NCI-H1092 (cell line): Measurements from ENCODE around the gene ABI3.

Source experiments
- DNase-seq: peaks from one replicate; lab custom pipeline; 2025; lab: John Stamatoyannopoulos, UW

Gene ABI3

DNA sequence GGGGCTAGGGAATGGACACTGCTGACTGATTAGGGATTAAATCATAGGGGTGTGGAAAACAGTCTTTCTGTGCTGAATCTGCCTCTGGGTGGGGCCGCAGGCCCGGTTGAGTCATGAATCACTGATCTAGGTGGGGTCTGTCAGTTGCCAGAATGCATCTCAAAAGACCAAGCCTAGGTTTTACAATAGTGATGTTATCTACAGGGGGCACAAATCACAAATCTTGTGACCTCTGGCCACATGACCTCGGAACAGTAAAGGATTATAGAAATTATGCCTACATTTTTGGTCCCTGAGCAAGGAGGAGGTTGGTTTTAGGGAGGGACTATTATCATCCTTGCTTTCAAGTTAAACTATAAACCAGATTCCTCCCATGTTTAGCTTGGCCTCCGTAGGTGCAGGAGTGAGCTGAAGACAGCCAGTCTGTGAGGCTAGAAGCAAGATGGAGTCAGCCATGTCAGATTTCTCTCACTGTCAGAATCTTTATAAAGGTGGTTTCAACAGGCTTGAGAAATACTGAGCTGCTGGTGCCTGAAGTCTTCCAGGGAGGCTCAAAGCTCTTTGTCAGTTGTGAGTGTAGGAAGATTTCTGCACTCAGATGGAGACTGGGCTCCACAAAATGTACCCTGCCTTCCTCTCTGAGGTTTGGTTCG lies 13.0 kb upstream of the ABI3 start:
- no peak for DNase-seq

DNA sequence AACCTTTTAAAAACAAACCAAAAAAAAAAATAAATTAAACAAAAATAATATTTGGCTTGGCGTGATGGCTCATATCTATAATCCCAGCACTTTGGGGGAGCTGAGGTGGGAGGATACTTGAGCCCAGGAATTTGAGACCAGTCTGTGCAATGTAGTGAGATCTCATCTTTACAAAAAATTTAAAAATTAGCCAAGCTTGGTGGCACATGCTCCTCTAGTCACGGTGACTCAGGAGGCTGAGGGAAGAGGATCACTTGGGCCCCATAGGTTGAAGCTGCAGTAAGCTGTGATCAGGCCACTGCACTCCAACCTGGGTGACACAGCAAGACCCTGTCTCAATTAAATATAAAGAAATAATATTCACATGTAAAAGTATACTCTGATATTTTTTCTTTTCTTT lies 12.3 kb upstream of the ABI3 start:
- no peak for DNase-seq

DNA sequence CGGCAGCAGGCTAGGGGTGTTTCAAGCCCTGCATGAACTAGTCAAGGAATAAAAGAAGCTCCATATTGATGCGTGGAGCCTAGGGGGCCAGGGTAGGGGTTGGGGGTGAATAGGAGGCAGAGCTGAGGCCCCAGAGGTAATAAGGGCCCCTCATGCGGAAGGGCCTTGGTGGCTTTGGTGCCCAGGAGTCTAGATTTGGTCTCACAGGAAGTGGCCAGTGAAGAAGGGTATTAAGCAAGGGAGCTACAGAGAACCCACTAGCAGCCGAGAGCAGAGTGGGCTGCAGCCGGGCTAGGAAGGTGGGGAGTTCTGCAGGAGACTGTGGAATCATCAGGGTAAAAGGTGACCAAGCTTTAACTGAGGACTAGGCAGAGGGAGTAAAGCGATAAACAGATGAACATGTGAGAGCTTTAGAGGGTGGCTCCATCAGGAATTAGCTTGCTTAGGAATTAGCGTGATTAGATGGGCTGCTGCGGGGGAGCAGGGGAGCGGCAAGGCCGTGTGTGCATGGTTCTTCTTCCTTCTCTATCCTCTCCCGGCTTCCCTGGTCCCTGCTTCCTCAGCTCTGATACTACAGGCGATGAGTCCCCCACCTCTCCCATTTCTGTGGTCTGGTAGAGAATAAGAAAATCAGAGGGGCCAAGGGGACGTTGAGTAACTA lies 10.0 kb upstream of the ABI3 start:
- DNase-seq = no peak

DNA sequence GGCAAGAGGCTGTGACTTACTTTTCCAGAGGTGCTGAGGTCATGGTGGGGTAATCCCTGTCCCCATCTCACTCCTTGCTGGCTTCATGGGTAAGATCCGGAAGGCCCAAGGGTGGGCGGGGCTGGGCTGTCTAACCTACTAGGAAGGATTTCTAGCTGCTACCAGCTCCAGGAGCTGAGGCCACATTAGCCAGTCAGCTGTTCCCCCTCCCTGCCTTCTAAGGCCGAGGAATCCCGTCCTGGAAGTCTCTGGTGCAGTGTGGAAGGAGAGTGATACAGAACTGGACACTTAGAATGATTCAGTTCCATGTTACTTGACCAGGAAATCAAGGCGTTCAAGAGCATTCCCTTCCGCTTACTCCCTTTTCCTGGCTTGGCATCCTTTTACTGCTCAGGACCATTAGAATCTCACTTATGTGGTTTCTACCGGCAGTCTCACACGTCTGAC lies 9.0 kb upstream of the ABI3 start:
- DNase-seq = no peak

DNA sequence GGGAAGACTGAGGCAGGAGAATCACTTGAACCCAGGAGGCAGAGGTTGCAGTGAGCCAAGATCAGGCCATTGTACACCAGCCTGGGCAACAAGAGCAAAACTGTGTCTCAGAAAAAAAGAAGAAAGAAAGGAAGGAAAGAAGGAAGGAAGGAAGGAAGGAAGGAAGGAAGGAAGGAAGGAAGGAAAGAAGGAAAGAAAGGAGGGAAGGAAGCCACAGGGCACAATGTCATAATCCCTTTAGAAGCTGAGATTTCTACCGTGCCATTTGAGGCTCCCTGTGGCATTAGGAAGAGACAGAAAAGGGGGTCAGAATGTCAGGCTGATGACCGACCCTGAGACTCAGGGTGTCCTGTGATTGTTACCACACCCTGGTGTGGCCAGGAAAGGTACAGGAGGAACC lies 6.7 kb upstream of the ABI3 start:
- no peak for DNase-seq

DNA sequence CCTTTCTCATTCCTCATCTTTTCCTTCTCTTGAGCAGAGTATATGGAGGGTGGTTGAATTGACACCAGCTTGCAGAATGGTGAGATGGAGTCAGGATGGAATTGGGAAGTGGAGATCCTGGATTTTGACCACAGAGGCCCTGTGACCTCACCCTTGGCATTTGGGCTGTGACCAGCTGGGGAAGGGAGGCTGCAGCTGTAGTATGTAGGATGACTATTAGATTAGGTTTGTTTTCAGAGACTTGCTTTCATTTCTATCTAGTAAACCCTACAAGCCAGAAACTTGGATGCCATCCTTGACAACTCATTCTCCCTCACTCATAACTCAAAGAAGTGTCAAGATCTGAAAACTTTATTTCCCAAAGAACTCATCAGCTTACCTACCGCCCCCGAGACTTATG lies 6.0 kb upstream of the ABI3 start:
- DNase-seq = no peak

DNA sequence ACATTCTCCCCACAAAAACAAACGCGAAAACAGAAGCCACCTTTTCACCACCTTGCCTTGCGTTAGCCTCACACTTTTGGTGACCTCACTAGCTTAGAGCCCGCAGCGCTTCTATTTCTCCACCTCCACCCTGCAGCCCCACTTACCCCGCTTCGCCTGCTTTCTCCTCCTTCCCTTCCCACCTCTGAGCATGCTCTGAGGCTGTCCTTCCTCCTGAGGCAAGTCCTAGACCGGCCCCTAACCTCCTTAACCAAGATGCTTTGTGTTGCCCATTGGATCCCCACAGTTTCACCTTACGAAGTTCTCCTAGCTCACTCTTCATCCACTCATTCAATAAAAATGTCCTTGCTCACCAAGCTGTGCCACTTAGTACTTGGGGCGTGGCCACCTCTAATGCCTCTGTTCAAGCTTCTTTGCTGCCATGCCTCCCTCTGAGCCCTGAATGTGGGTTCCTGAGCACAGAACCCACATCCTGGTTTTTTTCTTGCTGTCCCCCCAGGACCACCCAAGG lies 1.4 kb upstream of the ABI3 start:
- no peak for DNase-seq

DNA sequence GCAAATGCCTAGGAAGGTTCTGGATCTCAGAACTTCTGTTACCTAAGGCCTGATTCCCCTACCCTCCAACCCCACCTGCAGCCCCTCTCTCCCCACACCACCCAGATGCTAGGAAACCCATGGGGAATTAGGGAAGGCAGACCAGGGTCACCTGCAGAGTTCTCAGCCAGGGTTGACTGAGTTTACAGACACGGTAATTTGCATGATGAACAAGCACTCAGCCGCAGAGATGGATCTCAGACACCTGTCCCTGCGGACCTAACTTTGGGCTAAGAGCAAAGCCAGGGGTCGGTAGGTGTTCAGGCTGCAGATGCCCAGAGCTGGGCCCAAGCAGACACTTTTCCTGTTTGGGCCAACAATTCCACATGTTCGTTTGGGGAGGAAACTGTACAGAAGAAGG lies 2.9 kb downstream of the ABI3 start:
- DNase-seq = no peak

DNA sequence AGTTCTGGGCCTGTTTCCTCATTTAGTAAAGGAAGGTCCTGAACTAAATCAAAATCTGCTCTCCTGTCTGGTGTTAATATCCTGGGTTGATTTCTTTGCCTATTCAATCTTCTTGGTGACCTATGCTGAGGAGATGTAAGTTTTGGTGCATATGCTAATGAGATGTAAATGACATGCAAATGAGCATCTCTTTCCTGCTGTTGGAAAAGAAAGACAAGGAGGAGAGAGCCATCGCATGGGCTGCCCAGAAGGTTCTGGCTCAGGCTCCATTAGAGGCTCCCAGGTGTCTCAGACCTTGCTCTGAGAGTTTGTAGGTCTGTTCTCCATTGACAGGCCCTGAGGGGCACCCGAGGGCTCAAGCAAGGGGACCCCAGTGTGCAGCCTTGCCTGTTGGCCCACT lies 3.3 kb downstream of the ABI3 start:
- no peak for DNase-seq

DNA sequence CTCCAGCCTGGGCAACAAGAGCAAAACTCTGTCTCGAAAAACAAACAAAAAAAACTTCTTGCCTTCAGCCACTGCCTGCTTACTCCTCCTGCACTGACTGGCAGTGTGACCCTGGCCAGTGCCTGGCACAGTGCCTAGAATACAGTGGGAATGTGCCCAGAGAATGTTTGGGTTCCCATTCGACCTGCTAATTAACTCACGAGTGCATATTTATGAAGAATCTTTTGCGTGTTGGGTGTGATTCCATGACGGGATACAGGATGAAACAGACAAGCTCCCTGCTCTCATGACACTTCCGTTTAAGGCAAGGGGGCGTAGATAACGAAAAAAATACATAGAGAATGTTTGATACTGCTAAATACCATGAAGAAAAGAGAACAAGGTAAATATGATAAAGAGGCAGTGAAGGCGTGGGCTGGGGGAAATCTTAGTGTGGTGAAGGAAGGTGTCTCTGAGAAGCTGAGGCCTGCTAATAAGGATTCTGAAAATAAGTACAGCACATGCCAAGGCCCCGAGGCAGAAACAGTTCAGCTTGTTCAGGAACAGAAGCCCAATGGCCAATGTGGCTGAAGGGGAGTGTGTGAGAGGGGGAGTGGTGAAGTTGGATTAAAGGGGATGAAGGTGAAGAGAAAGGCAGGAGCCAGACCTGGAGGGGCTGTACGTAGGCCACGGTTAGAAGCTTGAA lies 4.3 kb downstream of the ABI3 start:
- no peak for DNase-seq

DNA sequence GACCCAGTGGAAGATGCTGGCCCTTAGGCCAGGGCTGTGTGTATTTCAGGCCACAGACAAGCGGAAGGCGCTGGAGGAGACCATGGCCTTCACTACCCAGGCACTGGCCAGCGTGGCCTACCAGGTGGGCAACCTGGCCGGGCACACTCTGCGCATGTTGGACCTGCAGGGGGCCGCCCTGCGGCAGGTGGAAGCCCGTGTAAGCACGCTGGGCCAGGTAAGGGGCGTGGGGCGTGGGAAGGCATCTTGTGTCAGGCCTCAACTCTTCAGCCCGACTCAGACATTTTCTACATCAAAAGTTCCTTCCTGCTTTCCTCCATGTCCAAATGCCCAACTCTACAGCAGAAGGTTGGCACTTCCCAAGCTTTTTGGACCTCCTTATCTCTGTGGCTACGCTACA lies 6.0 kb downstream of the ABI3 start:
- DNase-seq = no peak

DNA sequence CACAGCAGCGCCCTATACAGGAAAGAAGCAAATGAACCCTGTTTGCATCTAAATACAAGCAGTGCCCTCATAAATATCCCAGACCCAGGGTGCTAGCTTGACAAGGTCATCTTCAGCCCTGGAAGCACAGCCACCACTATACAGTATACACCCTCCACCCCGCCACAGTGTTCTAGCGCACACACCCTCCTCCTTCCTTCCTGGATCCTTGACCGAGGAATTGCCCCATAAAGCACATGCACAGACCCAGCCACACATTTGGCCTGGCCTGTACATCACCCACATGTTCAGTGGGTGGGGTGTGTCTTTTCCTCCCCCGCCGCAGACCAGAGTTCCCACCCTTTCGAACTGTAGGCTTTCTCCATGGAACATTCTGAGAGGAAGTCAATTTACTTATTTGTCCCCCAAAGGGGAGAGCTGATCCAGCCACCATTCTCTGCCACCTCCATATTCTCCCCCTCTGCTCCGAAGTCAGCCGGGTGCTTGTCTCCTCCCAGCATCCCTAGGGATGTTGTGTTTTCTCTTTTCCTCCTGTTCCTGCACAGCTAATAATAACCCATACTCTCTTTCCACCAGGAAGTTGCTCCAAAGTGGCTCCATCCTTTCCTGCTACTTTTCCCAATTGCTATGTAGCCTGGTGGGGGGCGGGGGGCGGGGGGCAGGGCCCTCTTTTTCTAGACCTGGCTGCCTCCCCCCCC lies 6.6 kb downstream of the ABI3 start:
- DNase-seq = no peak

DNA sequence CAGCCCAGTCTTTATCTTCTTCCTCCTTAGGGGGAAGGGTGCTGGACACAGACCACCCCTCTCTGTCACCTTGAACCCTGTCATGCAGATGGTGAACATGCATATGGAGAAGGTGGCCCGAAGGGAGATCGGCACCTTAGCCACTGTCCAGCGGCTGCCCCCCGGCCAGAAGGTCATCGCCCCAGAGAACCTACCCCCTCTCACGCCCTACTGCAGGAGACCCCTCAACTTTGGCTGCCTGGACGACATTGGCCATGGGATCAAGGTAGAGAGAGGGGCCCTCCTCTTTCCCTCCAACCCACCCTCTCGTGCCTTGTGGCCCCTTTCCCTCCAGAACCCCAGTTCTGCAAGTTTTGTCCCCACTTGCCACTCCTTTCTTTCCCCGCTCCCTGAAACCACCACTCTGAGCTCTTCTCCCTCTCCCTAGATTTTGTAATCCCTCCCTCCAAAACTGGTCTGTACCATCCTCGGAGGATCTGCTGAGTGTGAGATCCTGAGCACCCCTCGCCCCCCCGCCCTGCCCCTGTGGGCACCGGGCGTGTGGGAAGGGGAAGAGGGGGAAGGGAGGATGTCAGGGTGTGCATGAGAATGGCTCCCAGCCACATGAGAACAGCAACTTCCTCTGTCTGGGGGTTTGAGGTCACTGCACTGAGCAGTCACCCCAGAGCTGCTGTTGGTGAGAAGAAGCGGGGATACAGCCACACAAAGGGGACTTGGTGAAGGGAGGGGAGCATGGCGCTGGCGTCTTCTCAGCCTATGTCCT lies 7.3 kb downstream of the ABI3 start:
- DNase-seq = no peak

DNA sequence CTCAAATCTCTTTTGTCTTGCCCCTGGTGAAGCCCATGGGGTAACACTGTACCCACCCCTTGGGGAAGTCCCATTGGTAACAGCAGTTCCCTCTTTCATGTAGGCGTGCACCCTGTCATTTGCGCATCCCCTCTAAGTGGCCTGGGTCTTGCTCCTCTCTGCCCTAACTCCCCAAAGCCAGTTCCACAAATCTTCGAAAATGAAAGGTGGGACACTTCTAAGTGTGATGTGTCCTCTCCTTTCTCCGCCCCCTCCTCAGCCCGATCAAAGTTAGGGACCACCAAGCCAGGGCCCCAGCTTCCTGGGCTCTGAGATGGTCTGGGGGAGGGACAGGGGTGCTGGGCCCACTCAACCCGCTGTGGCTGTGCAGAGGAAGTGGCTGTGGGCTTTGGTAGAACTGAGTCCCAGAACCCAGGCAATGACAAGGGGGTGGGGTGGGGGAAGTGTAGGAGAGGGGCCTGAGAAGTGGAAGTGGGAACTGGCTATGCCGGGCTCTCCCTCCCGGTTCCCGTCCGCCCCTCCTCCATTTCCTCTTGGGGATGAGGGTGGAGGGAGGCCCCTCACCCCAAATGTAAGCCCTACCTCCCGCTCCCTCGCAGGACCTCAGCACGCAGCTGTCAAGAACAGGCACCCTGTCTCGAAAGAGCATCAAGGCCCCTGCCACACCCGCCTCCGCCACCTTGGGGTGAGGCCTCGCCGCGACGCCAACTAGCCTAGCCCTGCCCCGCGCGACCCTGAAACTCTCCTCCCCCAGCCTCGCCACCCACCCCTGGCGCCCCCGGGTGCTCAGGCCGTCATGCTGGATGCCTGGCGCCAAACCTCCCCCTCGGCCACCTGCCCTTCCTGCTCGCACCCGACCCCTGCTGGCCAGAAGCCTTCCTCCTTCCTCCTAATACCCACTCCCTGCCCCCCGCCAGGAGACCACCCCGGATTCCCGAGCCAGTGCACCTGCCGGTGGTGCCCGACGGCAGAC lies 8.7 kb downstream of the ABI3 start:
- no peak for DNase-seq

DNA sequence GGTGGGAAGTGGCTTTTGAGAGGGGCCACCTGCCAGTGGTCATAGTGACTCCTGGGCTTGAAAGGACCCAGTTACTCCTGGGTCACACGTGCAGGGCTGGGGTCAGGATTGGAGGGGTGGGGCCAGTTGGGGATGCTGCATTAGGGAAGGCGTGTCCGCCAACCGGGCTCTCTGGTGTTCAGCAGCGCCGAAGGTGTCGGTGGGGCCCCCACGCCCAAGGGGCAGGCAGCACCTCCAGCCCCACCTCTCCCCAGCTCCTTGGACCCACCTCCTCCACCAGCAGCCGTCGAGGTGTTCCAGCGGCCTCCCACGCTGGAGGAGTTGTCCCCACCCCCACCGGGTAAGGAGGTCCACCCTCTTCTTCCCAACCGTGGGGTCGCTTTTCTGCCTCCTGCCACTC lies 9.5 kb downstream of the ABI3 start:
- DNase-seq = no peak

DNA sequence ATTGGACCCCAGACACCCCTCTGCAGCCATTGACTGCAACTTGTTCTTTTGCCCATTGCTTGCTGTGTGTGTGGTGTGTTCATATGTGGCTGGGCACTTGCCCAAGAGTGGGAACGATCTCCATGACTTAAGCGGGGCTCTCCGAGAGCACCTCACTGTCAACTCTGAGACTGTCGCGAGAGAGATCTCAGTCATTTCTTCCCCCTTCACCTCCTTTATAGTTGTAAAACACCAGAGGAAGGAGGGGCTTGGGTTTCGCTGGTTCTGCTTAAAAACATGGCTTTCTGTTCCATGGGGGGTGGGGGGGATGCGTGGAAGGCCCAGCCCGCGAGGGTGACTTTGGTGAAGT lies 12.6 kb downstream of the ABI3 start:
- no peak for DNase-seq

DNA sequence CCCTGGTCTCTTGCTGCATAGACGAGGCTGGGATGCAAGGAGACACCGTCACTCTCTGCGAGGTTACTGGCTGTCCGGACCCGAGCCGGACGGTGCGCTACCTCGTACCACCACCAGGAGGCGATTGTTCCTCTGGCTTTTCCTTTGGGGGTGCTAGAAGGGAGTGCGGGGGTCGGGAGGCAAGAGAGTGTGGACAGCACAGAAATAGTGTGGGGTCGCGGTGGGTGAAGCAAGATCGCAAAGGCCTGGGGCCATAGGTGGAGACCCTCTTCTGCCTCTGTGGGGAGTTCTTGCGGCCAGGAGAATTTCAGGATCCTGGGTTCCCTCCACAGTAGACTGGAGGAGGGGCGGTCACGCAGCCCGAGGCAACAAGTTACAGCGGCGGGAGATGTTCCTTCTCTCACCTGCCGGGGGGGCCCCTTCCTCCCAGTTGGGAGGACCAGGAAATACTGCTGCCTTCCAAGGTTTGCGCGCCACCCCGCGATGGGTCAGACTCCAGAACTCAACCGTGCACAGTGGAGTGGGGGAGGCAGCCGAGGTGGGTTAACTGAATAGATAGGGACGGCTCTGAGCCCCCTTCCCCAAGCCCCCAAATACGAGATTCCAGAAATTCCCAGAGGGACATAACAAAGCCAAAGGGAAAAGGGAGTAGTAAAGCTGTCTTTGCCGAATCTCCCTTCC lies 13.2 kb downstream of the ABI3 start:
- DNase-seq = no peak

DNA sequence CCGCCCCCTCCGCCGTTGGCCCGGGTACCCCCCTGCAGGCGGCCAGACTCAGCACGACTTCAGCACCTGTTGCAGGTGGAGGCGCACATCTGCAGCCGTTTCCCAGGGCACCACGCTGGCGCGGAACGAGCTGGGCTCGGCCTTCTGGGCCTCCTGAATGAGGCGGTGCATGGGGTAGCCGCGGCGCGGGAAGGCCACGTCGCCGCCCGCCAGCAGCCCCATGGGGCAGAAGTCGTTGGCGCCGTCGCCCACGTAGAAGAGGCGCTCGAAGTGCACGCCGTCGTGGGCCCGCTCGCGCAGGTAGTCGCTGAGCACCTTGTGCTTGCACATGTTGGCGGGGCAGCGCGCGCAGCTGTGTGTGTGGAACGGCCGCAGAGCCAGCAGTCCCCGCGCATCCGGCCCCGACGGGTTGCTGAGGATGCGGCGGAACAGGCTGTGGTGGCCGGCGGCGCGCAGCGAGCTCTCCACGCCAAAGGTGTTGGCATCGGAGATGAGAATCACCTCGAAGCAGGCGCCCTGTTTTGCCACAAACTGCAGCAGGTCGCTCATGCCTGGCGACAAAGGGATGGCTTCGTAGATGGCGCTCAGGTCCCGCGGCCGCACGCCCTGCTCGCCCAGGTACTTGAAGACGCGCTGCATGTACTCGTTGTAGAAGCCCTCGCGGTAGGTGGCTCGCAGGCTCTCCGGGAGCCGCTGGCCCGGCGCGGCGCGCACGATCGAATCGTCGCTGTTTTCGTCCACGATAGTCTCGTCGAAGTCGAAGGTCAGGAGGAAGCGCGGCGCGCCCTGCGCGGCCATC lies 13.9 kb downstream of the ABI3 start:
- DNase-seq = no peak

DNA sequence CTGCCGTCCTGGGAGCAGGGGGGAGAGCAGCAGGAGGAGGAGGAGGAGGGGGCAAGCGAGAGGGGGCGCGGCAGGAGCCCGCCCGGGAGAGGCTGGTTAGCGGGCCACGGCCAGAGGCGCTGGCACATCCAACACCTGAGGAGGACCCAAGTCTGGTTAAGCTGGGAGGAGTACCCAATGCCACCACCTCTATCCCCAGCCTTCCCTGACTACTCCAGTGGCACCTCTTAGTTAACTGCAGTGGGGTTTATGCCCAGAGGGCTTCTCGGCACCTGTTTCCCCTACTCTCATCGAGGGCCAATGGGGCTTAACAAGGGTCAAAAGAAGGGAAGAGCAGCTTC lies 14.5 kb downstream of the ABI3 start:
- DNase-seq = no peak
